Activated T-cell treated with anti-CD3 and anti-CD28 coated beads, Interleukin-2, amount 50 U/mL, for 72 hours (primary cell): ENCODE measurements around the gene KNTC1. TPM values are rescaled to one million over a fixed set of nuclear protein-coding genes. Genes with fewer than 3 reads are reported as not detected.
"Not testable (repeated sequence)": the region's sequence is repeated elsewhere in the genome, so short reads cannot be mapped to it uniquely, and the experiment has no call there.

Experiments
- ATAC-seq, 2 donors: fragments of 150-1000 bp; cut with Tn5 transposase; replicated peaks in 1 of 2; 2 replicates each; pipeline ENCODE4 v1.10.0; 2021; ENCODE audit warnings: moderate library complexity in 2 of 2, mild to moderate bottlenecking in 1 of 2
- DNase-seq, 2 donors: peaks; one replicate each; pipeline ENCODE4 v3.0.0; 2021 to 2022; ENCODE audit warnings: mixed read lengths in 1 of 2
- H3K27ac Mint-ChIP-seq: one replicate; pipeline ENCODE4 v1.8.0; 2022; ENCODE audit warnings: mild to moderate bottlenecking, moderate library complexity, mixed read lengths
- H3K27me3 Mint-ChIP-seq: one replicate; pipeline ENCODE4 v1.8.0; 2022; ENCODE audit warnings: low read depth, mixed read lengths
- H3K36me3 Mint-ChIP-seq, 2 donors: one replicate each; pipeline ENCODE4 v1.8.0; 2022; ENCODE audit warnings: mixed read lengths in 2 of 2, mild to moderate bottlenecking in 1 of 2; ENCODE audit not compliant: insufficient read depth in 2 of 2
- H3K4me1 Mint-ChIP-seq: one replicate; pipeline ENCODE4 v1.8.0; 2022; ENCODE audit warnings: low read depth, mixed read lengths
- H3K4me3 Mint-ChIP-seq, 2 donors: one replicate each; pipeline ENCODE4 v1.8.0; 2022; ENCODE audit warnings: mild to moderate bottlenecking in 2 of 2, mixed read lengths in 2 of 2, moderate library complexity in 2 of 2
- H3K9me3 Mint-ChIP-seq, 2 donors: one replicate each; pipeline ENCODE4 v1.8.0; 2022; ENCODE audit warnings: mixed read lengths in 2 of 2
- total RNA-seq, 2 donors: library from RNA; stranded (reverse); gene quantifications; one replicate each; pipeline ENCODE4 v1.2.3, GENCODE V29; 2022

KNTC1 gene
- total RNA-seq, 2 donors from 2014 or later: 154 to 186 TPM

GRCh38 chr12:122544537-122544936 is 17.5 kb downstream of the KNTC1 start:
- no peak overlapping the region for H3K27ac Mint-ChIP-seq
- H3K9me3 Mint-ChIP-seq: no peaks in the 10 kb centered on the region
- H3K4me3 Mint-ChIP-seq: no peak overlapping the region
- no peaks in the 10 kb centered on the region for H3K4me1 Mint-ChIP-seq
- H3K27me3 Mint-ChIP-seq: no peaks in the 10 kb centered on the region
- DNase-seq (no peak), ATAC-seq (no peak)
- peaks cover 5 to 35% of the 10 kb centered on the region in 2 donors for H3K36me3 Mint-ChIP-seq

DNA sequence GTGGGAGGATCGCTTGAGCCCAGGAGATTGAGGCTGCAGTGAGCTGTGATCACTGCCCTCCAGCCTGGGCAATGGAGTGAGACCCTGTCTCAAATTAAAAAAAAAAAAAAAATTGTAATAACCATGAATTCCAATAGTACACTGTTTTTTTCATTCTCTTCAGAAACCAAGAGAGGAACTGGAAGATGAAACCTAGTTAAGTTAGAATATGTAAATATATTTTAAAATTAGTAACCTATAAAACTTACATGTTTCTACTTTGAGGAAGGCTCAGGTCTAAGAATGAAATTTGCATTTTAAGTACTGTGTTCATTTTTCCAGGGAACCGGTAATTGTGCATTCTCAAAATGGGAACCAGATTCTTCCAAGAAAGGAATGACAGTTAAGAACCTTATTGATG is 18.8 kb downstream of the KNTC1 start:
- ATAC-seq: no peak

GRCh38 chr12:122547330-122547729 is 20.3 kb downstream of the KNTC1 start:
- Mint-ChIP-seq H3K4me3 (no peak overlapping the region), H3K27ac (no peak overlapping the region), H3K9me3 (no peaks in the 10 kb centered on the region), H3K36me3 (peaks cover 6 to 46% of the 10 kb centered on the region in 2 donors), H3K4me1 (no peaks in the 10 kb centered on the region), H3K27me3 (no peaks in the 10 kb centered on the region)
- DNase-seq: no peak
- no peak for ATAC-seq

More for the DNA sequence above, 18.8 kb downstream of the KNTC1 start:
- H3K27ac Mint-ChIP-seq: no peak overlapping the region
- no peaks in the 10 kb centered on the region for H3K27me3 Mint-ChIP-seq
- H3K4me3 Mint-ChIP-seq: no peak overlapping the region
- H3K4me1 Mint-ChIP-seq: no peaks in the 10 kb centered on the region
- DNase-seq: no peak
- peaks cover 7 to 40% of the 10 kb centered on the region in 2 donors for H3K36me3 Mint-ChIP-seq
- no peaks in the 10 kb centered on the region for H3K9me3 Mint-ChIP-seq

GRCh38 chr12:122558745-122559641 is 31.9 kb downstream of the KNTC1 start:
- H3K36me3 Mint-ChIP-seq: peaks cover 8 to 35% of the 10 kb centered on the region in 2 donors
- H3K9me3 Mint-ChIP-seq: no peaks in the 10 kb centered on the region
- ATAC-seq (no peak), DNase-seq (no peak)
- peaks cover 5% of the 10 kb centered on the region for H3K4me1 Mint-ChIP-seq
- no peaks in the 10 kb centered on the region for H3K27me3 Mint-ChIP-seq
- H3K4me3 Mint-ChIP-seq: no peak overlapping the region
- H3K27ac Mint-ChIP-seq: no peak overlapping the region

GRCh38 chr12:122560138-122560537 is 33.1 kb downstream of the KNTC1 start:
- Mint-ChIP-seq H3K36me3 (peaks cover 8 to 33% of the 10 kb centered on the region in 2 donors), H3K9me3 (no peaks in the 10 kb centered on the region), H3K4me3 (no peak overlapping the region), H3K4me1 (peaks cover 5% of the 10 kb centered on the region), H3K27ac (no peak overlapping the region), H3K27me3 (no peaks in the 10 kb centered on the region)
- DNase-seq: no peak
- no peak for ATAC-seq

- Mint-ChIP-seq H3K4me3 (no peak overlapping the region), H3K27me3 (no peaks in the 10 kb centered on the region), H3K36me3 (peaks cover 5 to 31% of the 10 kb centered on the region in 2 donors), H3K9me3 (no peaks in the 10 kb centered on the region), H3K4me1 (peaks cover 5% of the 10 kb centered on the region), H3K27ac (no peak overlapping the region)
- ATAC-seq: no peak
- no peak for DNase-seq
These were observed 36.3 kb downstream of the KNTC1 start for GRCh38 chr12:122563361-122563760.

DNA sequence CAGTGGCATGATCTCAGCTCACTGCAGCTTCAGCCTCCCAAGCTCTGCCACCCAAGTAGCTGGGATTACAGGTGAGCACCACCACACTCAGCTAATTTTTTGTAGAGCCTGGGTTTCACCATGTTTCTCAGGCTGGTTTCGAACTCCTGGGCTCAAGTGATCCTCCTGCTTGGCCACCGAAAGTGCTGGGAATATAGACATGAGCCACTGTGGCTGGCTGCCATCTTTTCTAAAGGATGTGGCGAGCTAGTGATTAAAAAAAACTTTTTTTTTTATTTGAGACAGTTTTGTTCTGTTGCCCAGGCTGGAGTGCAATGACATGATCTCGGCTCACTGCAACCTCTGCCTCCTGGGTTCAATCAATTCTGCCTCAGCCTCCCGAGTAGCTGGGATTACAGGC is 39.8 kb downstream of the KNTC1 start:
- not testable (repeated sequence) for H3K4me3 Mint-ChIP-seq, ATAC-seq

DNA sequence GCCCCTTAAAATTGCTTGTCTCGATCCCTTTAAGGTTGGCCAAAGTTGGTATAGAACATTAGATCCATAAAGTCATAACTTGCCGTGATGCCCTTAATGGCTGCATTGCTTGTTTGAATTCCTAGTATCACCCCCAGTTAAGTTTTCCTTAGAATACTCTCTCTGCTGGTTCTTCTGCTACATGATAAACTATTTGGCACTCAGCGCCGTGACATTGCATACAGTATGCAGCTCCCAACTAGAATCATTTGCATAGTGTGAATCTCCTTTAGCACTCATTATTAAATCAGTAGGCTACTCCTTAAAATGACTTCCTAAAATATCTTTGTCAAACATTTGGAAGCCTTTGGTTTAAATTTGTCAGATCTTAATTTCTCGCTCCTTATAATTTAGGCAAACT is 42.2 kb downstream of the KNTC1 start:
- H3K27me3 Mint-ChIP-seq: no peaks in the 10 kb centered on the region
- H3K36me3 Mint-ChIP-seq: peaks cover 8 to 31% of the 10 kb centered on the region in 2 donors
- H3K27ac Mint-ChIP-seq: no peak overlapping the region
- no peak for ATAC-seq
- H3K9me3 Mint-ChIP-seq: no peaks in the 10 kb centered on the region
- DNase-seq: no peak
- H3K4me3 Mint-ChIP-seq: no peak overlapping the region
- H3K4me1 Mint-ChIP-seq: peaks cover 7% of the 10 kb centered on the region

More for the DNA sequence above, 39.8 kb downstream of the KNTC1 start:
- DNase-seq, H3K4me1 Mint-ChIP-seq, H3K27ac Mint-ChIP-seq, H3K27me3 Mint-ChIP-seq, H3K9me3 Mint-ChIP-seq: not testable (repeated sequence)
- H3K36me3 Mint-ChIP-seq: peaks cover 7 to 32% of the 10 kb centered on the region in 2 donors

GRCh38 chr12:122570006-122570405 is 43.0 kb downstream of the KNTC1 start:
- H3K9me3 Mint-ChIP-seq: not testable (repeated sequence)

DNA sequence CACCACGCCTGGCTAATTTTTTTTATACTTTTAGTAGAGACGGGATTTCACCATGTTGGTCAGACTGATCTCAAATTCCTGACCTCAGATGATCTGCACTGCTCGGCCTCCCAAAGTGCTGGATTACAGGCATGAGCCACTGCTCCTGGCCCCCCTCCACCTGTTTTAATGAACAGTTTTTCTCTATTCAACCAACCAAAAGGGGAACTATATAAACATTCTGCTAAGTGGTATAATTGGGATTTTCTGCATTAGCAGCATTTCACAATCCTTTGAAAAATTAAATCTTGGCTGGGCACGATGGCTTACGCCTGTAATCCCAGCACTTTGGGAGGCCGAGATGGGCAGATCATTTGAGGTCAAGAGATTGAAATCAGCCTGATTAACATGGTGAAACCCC is 44.8 kb downstream of the KNTC1 start:
- Mint-ChIP-seq H3K4me3 (no peak overlapping the region), H3K27ac (no peak overlapping the region), H3K27me3 (no peaks in the 10 kb centered on the region), H3K4me1 (peaks cover 7% of the 10 kb centered on the region), H3K36me3 (peaks cover 18 to 46% of the 10 kb centered on the region in 2 donors), H3K9me3 (no peaks in the 10 kb centered on the region)
- DNase-seq (no peak), ATAC-seq (no peak)

More at GRCh38 chr12:122570006-122570405, 43.0 kb downstream of the KNTC1 start:
- H3K4me1 Mint-ChIP-seq, DNase-seq, H3K27me3 Mint-ChIP-seq, ATAC-seq, H3K4me3 Mint-ChIP-seq, H3K27ac Mint-ChIP-seq: not testable (repeated sequence)
- H3K36me3 Mint-ChIP-seq: peaks cover 9 to 35% of the 10 kb centered on the region in 2 donors

DNA sequence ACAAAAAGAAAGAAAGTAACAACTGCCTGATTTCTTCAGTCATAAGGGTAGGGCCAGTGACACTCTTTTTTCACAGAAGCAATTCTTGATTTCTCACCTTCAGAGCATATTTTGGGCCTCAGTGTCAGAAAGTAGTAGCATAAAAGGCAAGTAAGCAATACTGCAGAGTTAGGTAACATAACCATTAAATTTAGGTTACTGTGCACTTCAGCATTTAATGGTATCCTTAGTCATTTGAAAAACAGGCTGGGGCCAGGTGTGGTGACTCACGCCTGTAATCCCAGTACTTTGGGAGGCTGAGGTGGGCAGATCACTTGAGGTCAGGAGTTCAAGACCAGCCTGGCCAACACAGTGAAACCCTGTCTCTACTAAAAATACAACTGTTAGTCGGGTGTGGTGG is 56.2 kb downstream of the KNTC1 start:
- peaks cover 10 to 41% of the 10 kb centered on the region in 2 donors for H3K36me3 Mint-ChIP-seq
- H3K27me3 Mint-ChIP-seq, DNase-seq, H3K9me3 Mint-ChIP-seq, H3K27ac Mint-ChIP-seq, H3K4me1 Mint-ChIP-seq, H3K4me3 Mint-ChIP-seq: not testable (repeated sequence)
- ATAC-seq: peak in 1 of 2 donors; percentile 28

GRCh38 chr12:122584177-122584863 is 57.3 kb downstream of the KNTC1 start:
- no peaks in the 10 kb centered on the region for H3K27me3 Mint-ChIP-seq
- no peaks in the 10 kb centered on the region for H3K9me3 Mint-ChIP-seq
- peaks cover 10 to 41% of the 10 kb centered on the region in 2 donors for H3K36me3 Mint-ChIP-seq
- H3K27ac Mint-ChIP-seq: no peak overlapping the region
- ATAC-seq (no peak), DNase-seq (no peak)
- no peak overlapping the region for H3K4me3 Mint-ChIP-seq
- no peaks in the 10 kb centered on the region for H3K4me1 Mint-ChIP-seq

GRCh38 chr12:122590990-122591389 is 63.9 kb downstream of the KNTC1 start:
- ATAC-seq: no peak
- Mint-ChIP-seq H3K36me3 (peaks cover 8 to 32% of the 10 kb centered on the region in 2 donors), H3K4me1 (peaks cover 20% of the 10 kb centered on the region), H3K27me3 (no peaks in the 10 kb centered on the region), H3K27ac (no peak overlapping the region), H3K9me3 (no peaks in the 10 kb centered on the region), H3K4me3 (no peak overlapping the region)
- DNase-seq: no peak
